Measurements from ENCODE around the gene SLC25A33.

Gene SLC25A33

GRCh38 chr1:9529190-9529589 is 10.1 kb upstream of the SLC25A33 start:
- Mint-ChIP-seq H3K36me3 (no peaks in the 10 kb centered on the region), H3K27ac (no peak overlapping the region), H3K9me3 (ENCODE audit: low read depth) (no peaks in the 10 kb centered on the region), H3K4me1 (ENCODE audit: low read depth) (no peaks in the 10 kb centered on the region), H3K4me3 (no peak overlapping the region), H3K27me3 (no peaks in the 10 kb centered on the region)

DNA sequence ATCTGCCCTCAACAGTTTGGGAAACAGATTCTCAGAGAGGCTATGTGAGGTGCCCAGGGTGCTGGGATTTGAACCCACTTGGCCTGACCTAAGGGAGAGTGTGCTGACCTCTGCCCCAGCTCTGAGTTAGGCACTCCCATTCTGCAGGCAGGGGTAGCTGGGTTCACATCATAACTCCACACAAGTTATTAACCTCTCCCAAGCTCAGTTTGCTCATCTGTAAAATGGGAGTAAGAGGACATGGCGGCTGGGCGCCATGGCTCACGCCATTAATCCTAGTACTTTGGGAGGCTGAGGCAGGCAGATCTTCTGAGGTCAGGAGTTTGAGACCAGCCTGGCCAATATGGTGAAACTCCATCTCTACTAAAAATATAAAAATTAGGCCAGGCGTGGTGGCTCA is 8.9 kb upstream of the SLC25A33 start:
- H3K4me3 Mint-ChIP-seq, result no peak overlapping the region
- no peaks in the 10 kb centered on the region for H3K9me3 Mint-ChIP-seq (ENCODE audit: low read depth)
- H3K27ac Mint-ChIP-seq, result no peak overlapping the region
- H3K36me3 Mint-ChIP-seq, result no peaks in the 10 kb centered on the region
- no peaks in the 10 kb centered on the region for H3K4me1 Mint-ChIP-seq (ENCODE audit: low read depth)
- no peaks in the 10 kb centered on the region for H3K27me3 Mint-ChIP-seq

DNA sequence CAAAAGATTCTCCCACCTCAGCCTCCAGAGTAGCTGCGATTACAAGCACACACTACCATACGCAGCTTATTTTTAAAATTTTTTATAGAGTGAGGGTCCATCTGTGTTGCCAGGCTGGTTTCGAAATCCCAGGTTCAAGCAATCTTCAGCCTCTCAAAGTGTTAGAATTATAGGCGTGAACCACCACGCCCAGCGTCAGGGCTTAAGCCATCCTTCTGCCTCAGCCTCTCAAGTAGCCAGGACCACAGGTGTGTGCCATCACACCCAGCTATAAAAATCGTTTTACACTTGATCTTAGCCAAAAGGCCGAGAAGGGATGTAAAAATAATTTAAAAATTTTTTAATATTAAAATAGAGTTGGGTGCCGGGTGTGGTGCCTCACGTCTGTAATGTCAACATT is 4.3 kb upstream of the SLC25A33 start:
- H3K27ac Mint-ChIP-seq, result no peak overlapping the region
- peaks cover 12% of the 10 kb centered on the region for H3K4me1 Mint-ChIP-seq (ENCODE audit: low read depth)
- H3K27me3 Mint-ChIP-seq, result no peaks in the 10 kb centered on the region
- H3K36me3 Mint-ChIP-seq, result no peaks in the 10 kb centered on the region
- H3K4me3 Mint-ChIP-seq, result no peak overlapping the region
- H3K9me3 Mint-ChIP-seq (ENCODE audit: low read depth), result no peaks in the 10 kb centered on the region

DNA sequence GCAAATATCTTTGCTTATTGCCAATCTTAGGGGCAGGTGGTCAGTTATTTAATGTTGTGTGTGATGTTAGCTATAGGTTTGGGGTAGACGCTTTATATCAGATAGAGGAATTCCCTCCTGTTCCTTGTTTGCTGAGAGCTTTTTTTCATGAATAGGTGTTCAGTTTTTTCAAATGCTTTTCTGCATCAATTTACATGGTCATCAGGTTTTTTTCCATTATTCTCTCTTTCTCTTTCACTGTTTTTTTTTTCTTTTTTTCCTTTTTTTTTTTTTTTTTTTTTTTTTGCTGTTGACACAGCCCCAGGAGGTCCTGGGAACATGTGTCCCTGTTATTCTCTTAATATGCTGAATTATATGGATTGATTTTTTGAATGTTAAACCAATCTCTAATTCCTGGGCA is 3.0 kb upstream of the SLC25A33 start:
- Mint-ChIP-seq H3K36me3 (no peaks in the 10 kb centered on the region), H3K27ac (no peak overlapping the region), H3K4me1 (ENCODE audit: low read depth) (peaks cover 23% of the 10 kb centered on the region), H3K9me3 (ENCODE audit: low read depth) (no peaks in the 10 kb centered on the region), H3K4me3 (no peak overlapping the region), H3K27me3 (no peaks in the 10 kb centered on the region)

DNA sequence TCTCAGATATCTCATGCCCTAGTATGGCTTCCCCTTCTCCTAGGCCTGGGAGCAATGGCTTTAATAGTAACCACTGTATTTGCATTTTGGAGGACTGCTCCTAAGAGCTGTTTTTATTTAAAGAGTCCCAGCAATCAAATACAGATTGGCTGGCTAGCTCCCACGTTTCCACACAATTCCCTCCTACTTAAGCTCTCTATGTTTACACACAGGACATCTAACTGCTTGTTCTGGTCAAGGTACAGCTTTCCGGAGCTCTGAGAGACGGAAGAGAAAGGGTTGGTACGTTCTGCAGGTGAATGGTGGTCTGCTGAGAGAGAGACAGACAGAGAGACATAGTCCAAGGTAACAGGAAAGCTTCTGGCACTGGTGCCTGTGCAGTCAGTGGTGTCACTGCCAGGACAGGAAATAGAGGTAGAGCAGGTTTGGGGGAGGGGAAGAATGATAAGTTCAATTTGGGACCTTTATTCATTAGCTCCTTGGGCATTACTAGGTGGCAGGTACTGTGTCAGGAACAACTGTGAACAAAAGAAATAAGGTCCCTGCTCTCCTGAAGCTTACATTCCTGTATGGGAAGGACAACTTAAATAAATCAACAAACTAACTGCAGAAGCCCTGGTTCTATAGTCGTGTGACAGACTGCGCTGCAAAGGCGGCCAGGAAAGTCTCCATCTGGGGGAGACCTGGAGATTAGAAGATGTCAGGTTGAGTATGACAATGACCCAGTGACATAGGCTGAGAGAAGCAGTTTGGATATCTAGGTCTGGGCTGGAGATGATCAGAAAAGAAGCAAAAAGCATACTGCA is 1.2 kb upstream of the SLC25A33 start:
- peaks cover 33% of the 10 kb centered on the region for H3K4me1 Mint-ChIP-seq (ENCODE audit: low read depth)
- H3K27ac Mint-ChIP-seq, result peak overlapping the region; percentile 55
- H3K9me3 Mint-ChIP-seq (ENCODE audit: low read depth), result no peaks in the 10 kb centered on the region
- H3K36me3 Mint-ChIP-seq, result peaks cover 4% of the 10 kb centered on the region
- no peaks in the 10 kb centered on the region for H3K27me3 Mint-ChIP-seq
- peak overlapping the region; percentile 36 for H3K4me3 Mint-ChIP-seq

- peaks cover 33% of the 10 kb centered on the region for H3K4me1 Mint-ChIP-seq (ENCODE audit: low read depth)
- peak overlapping the region; percentile 82 for H3K27ac Mint-ChIP-seq
- peak overlapping the region; percentile 80 for H3K4me3 Mint-ChIP-seq
- no peaks in the 10 kb centered on the region for H3K9me3 Mint-ChIP-seq (ENCODE audit: low read depth)
- peaks cover 4% of the 10 kb centered on the region for H3K36me3 Mint-ChIP-seq
- no peaks in the 10 kb centered on the region for H3K27me3 Mint-ChIP-seq
Measured at GRCh38 chr1:9538669-9539164, 548 bp upstream of the SLC25A33 start.

- peaks cover 4% of the 10 kb centered on the region for H3K36me3 Mint-ChIP-seq
- no peaks in the 10 kb centered on the region for H3K27me3 Mint-ChIP-seq
- H3K27ac Mint-ChIP-seq, result peak overlapping the region; percentile 86
- H3K9me3 Mint-ChIP-seq (ENCODE audit: low read depth), result no peaks in the 10 kb centered on the region
- peak overlapping the region; percentile 93 for H3K4me3 Mint-ChIP-seq
- peaks cover 38% of the 10 kb centered on the region for H3K4me1 Mint-ChIP-seq (ENCODE audit: low read depth)
Measured at GRCh38 chr1:9539829-9540550, 725 bp downstream of the SLC25A33 start.

- H3K27me3 Mint-ChIP-seq, result no peaks in the 10 kb centered on the region
- no peak overlapping the region for H3K27ac Mint-ChIP-seq
- H3K4me1 Mint-ChIP-seq (ENCODE audit: low read depth), result peaks cover 46% of the 10 kb centered on the region
- peaks cover 4% of the 10 kb centered on the region for H3K36me3 Mint-ChIP-seq
- peak overlapping the region; percentile 93 for H3K4me3 Mint-ChIP-seq
- H3K9me3 Mint-ChIP-seq (ENCODE audit: low read depth), result no peaks in the 10 kb centered on the region
Measured at GRCh38 chr1:9542430-9542829, 3.2 kb downstream of the SLC25A33 start.

DNA sequence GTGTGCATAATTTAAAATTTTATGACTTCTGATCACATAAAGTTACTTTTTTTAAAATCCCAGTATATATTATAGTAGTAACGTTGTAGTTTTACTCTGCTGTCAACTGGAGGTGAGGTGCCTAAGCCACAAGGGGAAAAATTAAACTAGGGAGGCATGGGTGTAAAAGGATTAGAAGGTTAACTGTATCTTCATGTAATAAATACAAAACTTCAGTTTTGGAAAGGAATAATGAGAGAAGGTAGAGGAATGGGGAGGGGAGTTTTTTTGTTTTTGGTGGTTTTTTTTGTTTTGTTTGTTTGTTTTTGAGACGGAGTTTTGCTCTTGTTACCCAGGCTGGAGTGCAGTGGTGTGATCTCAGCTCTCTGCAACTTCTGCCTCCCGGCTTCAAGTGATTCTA is 5.7 kb downstream of the SLC25A33 start:
- no peaks in the 10 kb centered on the region for H3K27me3 Mint-ChIP-seq
- no peak overlapping the region for H3K27ac Mint-ChIP-seq
- no peaks in the 10 kb centered on the region for H3K9me3 Mint-ChIP-seq (ENCODE audit: low read depth)
- H3K4me1 Mint-ChIP-seq (ENCODE audit: low read depth), result peaks cover 37% of the 10 kb centered on the region
- peaks cover 4% of the 10 kb centered on the region for H3K36me3 Mint-ChIP-seq
- no peak overlapping the region for H3K4me3 Mint-ChIP-seq

GRCh38 chr1:9549955-9550546 is 10.8 kb downstream of the SLC25A33 start:
- peaks cover 16% of the 10 kb centered on the region for H3K4me1 Mint-ChIP-seq (ENCODE audit: low read depth)
- no peak overlapping the region for H3K27ac Mint-ChIP-seq
- peaks cover 2% of the 10 kb centered on the region for H3K36me3 Mint-ChIP-seq
- H3K27me3 Mint-ChIP-seq, result no peaks in the 10 kb centered on the region
- H3K9me3 Mint-ChIP-seq (ENCODE audit: low read depth), result no peaks in the 10 kb centered on the region
- no peak overlapping the region for H3K4me3 Mint-ChIP-seq

GRCh38 chr1:9551984-9552383 is 12.7 kb downstream of the SLC25A33 start:
- no peaks in the 10 kb centered on the region for H3K9me3 Mint-ChIP-seq (ENCODE audit: low read depth)
- H3K27ac Mint-ChIP-seq, result no peak overlapping the region
- H3K27me3 Mint-ChIP-seq, result no peaks in the 10 kb centered on the region
- H3K4me3 Mint-ChIP-seq, result no peak overlapping the region
- peaks cover 12% of the 10 kb centered on the region for H3K4me1 Mint-ChIP-seq (ENCODE audit: low read depth)
- peaks cover 10% of the 10 kb centered on the region for H3K36me3 Mint-ChIP-seq

DNA sequence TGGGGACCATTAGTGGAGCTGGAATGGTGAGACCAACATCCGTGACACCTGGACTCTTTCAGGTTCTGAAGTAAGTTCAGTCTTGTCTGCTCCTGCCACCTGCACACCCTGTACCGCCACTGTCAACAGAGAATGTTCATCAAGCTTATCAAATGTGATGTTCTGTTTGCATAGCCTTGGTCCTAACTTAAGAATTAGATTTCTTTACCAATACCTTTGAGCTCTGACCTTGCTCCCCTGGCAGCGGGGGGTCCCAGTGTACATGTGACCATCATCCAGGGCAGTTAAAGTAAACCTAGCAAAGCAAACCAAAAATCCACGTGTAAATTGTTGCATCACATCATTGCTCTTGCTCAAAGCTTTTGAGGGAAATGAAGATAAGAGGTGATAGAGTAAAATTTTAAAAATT is 14.5 kb downstream of the SLC25A33 start:
- Mint-ChIP-seq H3K36me3 (peaks cover 12% of the 10 kb centered on the region), H3K4me3 (no peak overlapping the region), H3K4me1 (ENCODE audit: low read depth) (peaks cover 24% of the 10 kb centered on the region), H3K9me3 (ENCODE audit: low read depth) (no peaks in the 10 kb centered on the region), H3K27ac (no peak overlapping the region), H3K27me3 (no peaks in the 10 kb centered on the region)

DNA sequence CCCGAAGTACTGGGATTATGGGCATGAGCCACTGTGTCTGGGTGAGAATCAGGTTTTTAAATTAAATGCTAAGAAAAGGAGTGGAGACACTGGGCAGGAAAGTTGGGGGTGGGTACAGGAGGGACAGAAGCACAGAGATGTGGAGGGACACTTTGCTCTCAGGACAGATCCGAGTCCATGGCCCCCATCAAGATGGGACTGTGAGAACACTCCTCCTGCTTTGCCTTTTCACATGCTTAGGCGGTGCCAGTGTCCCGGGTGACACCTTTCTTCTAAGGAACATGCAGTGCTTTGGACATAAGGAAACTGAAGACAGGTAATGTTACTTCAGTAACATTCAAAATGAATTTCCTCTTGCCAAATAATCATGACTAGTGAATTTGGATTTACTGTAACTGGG is 16.7 kb downstream of the SLC25A33 start:
- Mint-ChIP-seq H3K4me1 (ENCODE audit: low read depth) (peaks cover 36% of the 10 kb centered on the region), H3K4me3 (no peak overlapping the region), H3K27me3 (no peaks in the 10 kb centered on the region), H3K9me3 (ENCODE audit: low read depth) (no peaks in the 10 kb centered on the region), H3K36me3 (peaks cover 15% of the 10 kb centered on the region), H3K27ac (no peak overlapping the region)

- peak overlapping the region; percentile 22 for H3K27ac Mint-ChIP-seq
- H3K4me3 Mint-ChIP-seq, result peak overlapping the region; percentile 38
- no peaks in the 10 kb centered on the region for H3K27me3 Mint-ChIP-seq
- peaks cover 18% of the 10 kb centered on the region for H3K36me3 Mint-ChIP-seq
- H3K4me1 Mint-ChIP-seq (ENCODE audit: low read depth), result peaks cover 38% of the 10 kb centered on the region
- H3K9me3 Mint-ChIP-seq (ENCODE audit: low read depth), result no peaks in the 10 kb centered on the region
Measured at GRCh38 chr1:9557624-9558023, 18.4 kb downstream of the SLC25A33 start.

GRCh38 chr1:9558271-9558945 is 19.1 kb downstream of the SLC25A33 start:
- H3K4me1 Mint-ChIP-seq (ENCODE audit: low read depth), result peaks cover 41% of the 10 kb centered on the region

More at GRCh38 chr1:9558271-9558945, 19.1 kb downstream of the SLC25A33 start:
- H3K27ac Mint-ChIP-seq, result peak overlapping the region; percentile 77
- H3K4me3 Mint-ChIP-seq, result peak overlapping the region; percentile 64
- H3K27me3 Mint-ChIP-seq, result no peaks in the 10 kb centered on the region
- peaks cover 20% of the 10 kb centered on the region for H3K36me3 Mint-ChIP-seq
- H3K9me3 Mint-ChIP-seq (ENCODE audit: low read depth), result no peaks in the 10 kb centered on the region
